GM20431 (cell line): ENCODE measurements around the gene MRPL55.

Source experiments
- in situ Hi-C: fragments of 300-500 bp; cut with MseI, MboI; formaldehyde crosslinking; loops from one replicate; pipeline ENCODE4 v1.15.0; 2020; ENCODE audit warnings: low sequenced_read_pairs; ENCODE audit not compliant: unreplicated experiment

MRPL55 gene

GRCh38 chr1:228148196-228148861 lies 39.2 kb upstream of the MRPL55 start:
- in situ Hi-C loops: no loop called here

DNA sequence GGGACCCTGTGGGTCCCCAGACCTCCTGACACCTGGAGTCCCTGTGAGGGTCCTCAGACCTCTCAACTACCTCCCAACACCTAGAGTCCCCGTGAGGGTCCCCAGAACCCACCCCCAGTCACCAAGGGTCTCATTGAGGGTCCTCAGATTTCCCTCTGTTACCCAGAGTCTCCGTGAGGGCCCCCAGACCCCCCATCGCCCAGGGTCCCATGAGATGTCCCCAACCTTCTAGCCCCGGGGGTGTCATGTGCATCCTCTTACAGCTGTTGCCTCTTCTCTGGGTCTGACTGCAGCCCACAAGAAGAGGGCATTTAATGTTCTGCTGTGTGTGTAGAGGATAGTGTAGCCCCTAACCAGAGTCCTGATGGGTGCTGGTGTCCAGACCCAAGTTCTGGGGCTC lies 38.7 kb upstream of the MRPL55 start:
- in situ Hi-C loops: no loop called here

DNA sequence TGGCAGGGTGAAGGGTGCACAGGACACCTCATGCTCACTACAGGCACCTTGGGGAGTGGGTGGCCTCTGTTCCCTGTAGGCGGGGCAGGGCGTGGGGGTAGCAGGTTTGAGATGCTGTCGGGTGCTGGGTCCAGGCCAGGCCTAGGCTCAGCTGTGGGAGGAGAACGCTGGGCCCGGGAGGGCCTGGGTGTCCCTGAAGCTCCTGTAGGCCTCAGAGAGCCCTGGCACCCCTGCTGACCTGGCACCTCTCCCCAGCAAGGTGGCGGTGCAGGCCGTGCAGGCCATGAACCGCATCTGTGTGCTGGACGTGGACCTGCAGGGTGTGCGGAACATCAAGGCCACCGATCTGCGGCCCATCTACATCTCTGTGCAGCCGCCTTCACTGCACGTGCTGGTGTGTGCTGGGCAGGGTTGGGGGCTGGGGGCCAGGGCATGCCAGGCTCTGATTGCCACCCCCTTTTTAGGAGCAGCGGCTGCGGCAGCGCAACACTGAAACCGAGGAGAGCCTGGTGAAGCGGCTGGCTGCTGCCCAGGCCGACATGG lies 38.1 kb upstream of the MRPL55 start:
- in situ Hi-C loops: no loop called here

DNA sequence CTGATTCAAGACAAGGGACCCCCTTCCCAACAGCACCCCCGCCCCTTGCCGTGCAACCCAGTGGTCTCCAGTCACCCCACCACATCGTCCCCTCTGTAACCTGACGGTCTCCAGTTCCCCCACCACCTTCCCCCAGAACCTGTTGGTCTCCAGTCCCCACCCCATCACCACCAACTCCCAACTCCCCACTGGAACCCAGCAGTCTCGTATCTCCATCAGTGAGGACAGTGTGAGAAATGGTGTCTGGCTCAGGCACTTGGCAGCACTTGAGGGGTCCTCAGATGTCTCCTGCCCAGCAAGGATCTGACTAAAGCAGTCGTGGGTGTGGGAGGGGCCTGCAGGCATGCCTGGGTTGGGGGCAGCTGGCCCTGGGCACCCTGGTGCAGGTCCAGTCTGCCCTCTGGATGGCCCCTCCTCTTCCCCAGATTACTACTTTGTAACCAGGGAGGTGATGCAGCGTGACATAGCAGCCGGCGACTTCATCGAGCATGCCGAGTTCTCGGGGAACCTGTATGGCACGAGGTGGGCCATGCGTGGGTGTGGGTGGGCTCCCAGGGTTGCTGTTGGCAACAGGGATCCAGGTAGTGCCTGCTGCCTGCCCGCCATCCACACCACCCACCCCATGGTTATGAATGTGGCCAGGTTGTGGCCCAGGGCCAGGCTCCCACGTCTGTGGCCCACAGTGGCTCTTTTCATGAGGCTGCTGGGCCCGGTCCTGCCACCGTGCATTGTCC lies 37.5 kb upstream of the MRPL55 start:
- in situ Hi-C loops: no loop called here

DNA sequence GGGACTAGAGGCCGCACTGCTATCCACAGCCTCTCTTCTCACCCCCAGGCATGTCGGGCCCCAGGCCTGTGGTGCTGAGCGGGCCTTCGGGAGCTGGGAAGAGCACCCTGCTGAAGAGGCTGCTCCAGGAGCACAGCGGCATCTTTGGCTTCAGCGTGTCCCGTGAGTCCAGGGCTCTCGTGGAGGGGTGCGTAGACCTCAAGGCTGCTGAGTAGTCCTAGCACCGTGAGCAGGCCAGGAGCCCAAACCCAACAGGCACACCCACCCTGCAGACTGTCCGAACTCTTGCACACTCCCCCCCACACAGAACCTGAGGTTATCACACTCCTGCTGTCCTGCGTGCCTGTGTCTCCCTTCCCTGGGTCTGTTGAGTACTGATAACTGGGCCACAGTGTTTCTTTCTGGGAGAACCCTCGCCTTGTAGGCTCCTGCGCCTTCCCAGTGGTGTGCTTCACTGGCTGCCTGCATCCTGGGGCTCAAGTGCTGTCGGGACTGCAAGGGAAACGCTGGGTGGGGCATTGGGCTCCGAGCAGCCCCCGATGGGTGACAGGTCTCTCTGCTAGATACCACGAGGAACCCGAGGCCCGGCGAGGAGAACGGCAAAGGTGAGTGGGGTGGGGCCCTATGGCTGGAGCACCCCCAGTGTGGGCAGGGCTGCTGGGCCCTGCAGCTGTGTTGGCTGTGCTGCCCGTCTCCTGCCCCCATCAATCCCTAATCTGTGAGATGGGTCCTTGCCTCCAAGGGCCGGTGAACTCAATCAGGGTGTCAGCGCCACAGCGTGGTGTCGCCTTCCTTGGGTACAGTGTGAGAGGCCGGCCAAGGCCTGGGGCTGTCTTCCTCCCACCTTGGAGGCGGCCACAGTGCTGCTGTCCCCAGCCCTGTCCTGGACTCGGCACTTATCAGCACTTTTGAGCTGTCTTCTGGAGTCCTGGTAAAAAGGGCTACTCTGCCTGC lies 36.6 kb upstream of the MRPL55 start:
- in situ Hi-C loops: no loop called here

- in situ Hi-C loops: no loop called here
Observed at GRCh38 chr1:228144993-228145343, 35.9 kb upstream of the MRPL55 start.

GRCh38 chr1:228144193-228144992 lies 35.3 kb upstream of the MRPL55 start:
- in situ Hi-C loops: no loop called here

DNA sequence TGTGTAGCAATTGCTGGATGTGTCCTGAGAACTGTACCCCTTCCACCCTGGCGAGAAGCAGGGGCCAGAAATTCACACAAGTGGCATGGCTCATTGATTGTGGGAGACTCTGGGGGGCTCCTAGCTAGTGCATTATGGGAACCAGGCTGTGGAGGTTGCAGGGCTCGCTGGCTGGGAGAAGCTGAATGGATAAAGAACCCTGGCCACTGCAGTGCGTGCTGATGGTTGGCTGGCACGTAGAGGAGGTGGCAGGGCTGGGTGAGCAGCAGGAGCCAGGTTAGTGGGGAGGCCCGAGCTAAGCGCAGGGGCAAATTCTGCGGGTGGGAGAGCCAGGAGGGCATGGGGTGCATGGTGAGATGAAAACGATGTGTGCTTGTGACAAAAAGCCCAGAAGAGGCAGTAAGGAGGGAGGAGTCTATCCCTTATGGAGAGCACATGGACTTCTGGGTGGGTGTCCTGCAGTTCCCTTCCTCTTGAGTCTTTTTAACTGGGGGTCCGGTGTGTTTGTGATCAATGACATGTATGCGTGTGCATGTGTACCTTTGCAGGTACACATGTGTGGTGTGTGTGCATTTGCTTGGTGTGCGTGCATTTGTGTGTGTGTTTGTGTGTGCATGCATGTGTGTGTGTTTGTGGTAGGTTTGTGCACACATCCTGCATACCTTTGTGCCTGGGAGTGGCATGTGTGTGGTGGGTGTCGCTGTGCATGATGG lies 34.5 kb upstream of the MRPL55 start:
- in situ Hi-C loops: no loop called here

- in situ Hi-C loops: no loop called here
Observed at GRCh38 chr1:228142701-228143136, 33.6 kb upstream of the MRPL55 start.

DNA sequence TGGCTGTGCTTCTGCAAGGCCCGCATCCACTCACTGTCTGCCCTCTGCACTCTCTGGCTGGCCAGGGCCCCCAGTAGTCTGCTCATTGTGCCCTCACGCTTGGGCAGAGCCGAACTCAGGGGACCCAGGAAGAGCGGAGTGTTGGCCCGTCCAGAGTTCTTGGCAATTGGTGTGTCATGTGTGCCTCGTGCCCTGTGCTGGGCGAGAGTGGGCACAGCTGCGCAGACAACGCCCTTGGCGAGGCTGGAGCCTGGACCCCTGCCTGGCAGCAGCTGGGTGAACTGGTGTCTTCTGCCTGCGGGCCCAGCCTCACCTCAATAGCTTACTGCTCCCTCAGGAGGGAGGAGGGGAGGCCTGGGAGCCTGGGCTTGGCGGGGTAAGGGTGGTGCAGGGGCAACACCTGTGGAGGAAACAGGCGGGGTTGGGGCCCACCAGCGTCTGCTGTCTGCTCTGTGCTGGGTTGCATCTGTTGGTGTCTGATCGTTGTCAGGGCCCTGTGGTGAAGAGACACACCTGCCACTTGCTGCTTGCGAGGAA lies 33.1 kb upstream of the MRPL55 start:
- in situ Hi-C loops: no loop called here

GRCh38 chr1:228141226-228142044 lies 32.3 kb upstream of the MRPL55 start:
- in situ Hi-C loops: no loop called here

DNA sequence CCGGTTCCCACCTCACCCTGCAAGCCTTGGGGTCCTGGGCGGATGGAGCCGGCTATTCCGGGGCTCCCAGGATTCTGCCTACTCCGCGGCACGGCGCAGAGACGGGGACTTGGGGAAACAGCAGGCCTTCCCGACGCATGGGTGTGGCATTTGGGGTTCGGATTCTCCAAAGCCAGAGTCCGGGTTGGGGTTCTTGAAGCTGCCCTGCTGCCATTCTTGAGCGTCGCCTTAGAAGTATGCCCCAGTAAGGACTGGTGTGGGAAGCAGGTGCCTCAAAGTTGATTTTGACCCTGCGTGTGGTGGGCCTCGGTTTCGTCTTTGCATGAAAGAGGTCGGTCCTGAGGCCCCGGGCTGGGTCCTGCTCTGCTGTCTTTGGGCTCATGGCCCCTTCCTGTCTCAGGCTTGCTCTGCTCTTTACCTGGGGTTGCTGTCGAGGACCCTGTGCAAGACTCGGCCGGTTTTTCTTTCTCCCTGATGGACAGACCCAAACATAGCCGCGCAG lies 31.7 kb upstream of the MRPL55 start:
- in situ Hi-C loops: no loop called here

GRCh38 chr1:228139931-228140723 lies 31.0 kb upstream of the MRPL55 start, which contains the start of gene GUK1:
Gene GUK1, plus strand, starts transcription at chr1:228140279. Its CDS starts 24 bp downstream, at chr1:228140303.
- in situ Hi-C loops: no loop called here

- in situ Hi-C loops: no loop called here
Observed at GRCh38 chr1:228139406-228139930, 30.4 kb upstream of the MRPL55 start.

GRCh38 chr1:228136901-228137300 lies 27.8 kb upstream of the MRPL55 start:
- in situ Hi-C loops: no loop called here

DNA sequence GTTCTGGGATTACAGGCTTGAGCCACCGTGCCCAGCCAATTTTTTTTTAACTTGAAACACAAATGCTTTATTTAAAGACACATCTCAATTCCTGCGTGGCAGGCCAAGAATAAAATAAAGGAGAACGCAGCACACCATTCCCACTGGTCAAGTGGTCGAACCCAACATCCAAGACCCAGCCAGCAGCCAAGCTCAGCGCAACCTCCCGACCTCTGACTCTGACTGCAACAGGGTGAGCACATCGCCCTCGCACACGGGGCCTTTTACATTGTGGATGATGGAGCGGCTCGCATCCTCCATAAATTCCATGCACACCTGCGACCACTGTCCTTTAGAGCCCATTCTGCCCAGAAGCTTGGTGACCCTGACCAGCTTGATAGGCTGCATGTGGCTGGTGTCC lies 25.5 kb upstream of the MRPL55 start:
- in situ Hi-C loops: no loop called here

DNA sequence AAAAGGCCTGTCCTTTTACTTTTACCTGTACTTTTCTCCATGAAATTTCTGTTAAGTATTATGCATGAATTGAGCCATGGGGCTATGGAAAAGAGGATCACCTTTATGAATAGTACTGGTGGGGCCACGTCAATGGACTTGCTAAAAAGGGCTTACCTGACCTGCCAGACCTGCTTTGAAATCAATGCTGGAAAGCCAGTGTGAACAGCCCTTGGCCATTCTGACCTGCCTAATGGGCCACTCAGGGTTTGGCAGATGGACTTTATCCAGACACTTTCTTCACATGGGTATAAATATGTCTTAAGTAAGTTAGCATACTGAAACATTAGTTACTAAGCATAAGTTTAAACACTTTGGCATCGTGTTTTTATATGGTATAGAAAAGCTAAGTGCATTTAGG lies 22.7 kb upstream of the MRPL55 start:
- in situ Hi-C loops: no loop called here
